Lung (tissue), 12 donors: ENCODE data around the gene CATSPERD. TPM values are rescaled to one million over a fixed set of nuclear protein-coding genes. Genes with fewer than 3 reads are reported as not detected.

Experiments used
- ATAC-seq: fragments of 200-7000 bp; cut with Tn5 transposase; one replicate; pipeline ENCODE4 v1.9.1; 2020; ENCODE audit warnings: moderate number of reproducible peaks; ENCODE audit not compliant: insufficient read depth, low FRiP score
- DNase-seq, 3 donors: peaks; one replicate each; pipeline ENCODE4 v3.0.0-alpha.2; 2013 to 2017
- H3K27ac ChIP-seq, 2 donors: one replicate each; pipeline ENCODE4 v1.5.1; 2013; ENCODE audit warnings: mild to moderate bottlenecking in 2 of 2, moderate library complexity in 2 of 2, control low read depth in 1 of 2, inconsistent platforms in 1 of 2, low read depth in 1 of 2, low read length in 1 of 2
- H3K27me3 ChIP-seq, 3 donors: one replicate each; pipeline ENCODE4 v1.5.1; 2013; ENCODE audit warnings: low read length in 2 of 3; ENCODE audit not compliant: control insufficient read depth in 3 of 3, insufficient read depth in 3 of 3
- H3K36me3 ChIP-seq, 4 donors: one replicate each; pipeline ENCODE4 v1.5.1; 2013; ENCODE audit warnings: low read length in 4 of 4, mild to moderate bottlenecking in 1 of 4, moderate library complexity in 1 of 4; ENCODE audit not compliant: control insufficient read depth in 4 of 4, insufficient read depth in 4 of 4
- H3K4me1 ChIP-seq, 5 donors: one replicate each; pipeline ENCODE4 v1.5.1; 2013; ENCODE audit warnings: low read length in 5 of 5, mild to moderate bottlenecking in 2 of 5, moderate library complexity in 1 of 5; ENCODE audit not compliant: control insufficient read depth in 5 of 5, insufficient read depth in 5 of 5
- H3K4me3 ChIP-seq: one replicate; pipeline ENCODE4 v1.5.1; 2013; ENCODE audit warnings: mild to moderate bottlenecking, control low read depth, moderate library complexity
- H3K9ac ChIP-seq, 2 donors: one replicate each; pipeline ENCODE4 v1.5.1; 2013; ENCODE audit warnings: low read length in 2 of 2, control low read depth in 1 of 2; ENCODE audit not compliant: insufficient read depth in 1 of 2
- H3K9me3 ChIP-seq, 4 donors: one replicate each; pipeline ENCODE4 v1.5.1; 2013; ENCODE audit warnings: low read length in 3 of 4, mild to moderate bottlenecking in 1 of 4, moderate library complexity in 1 of 4; ENCODE audit not compliant: control insufficient read depth in 4 of 4, insufficient read depth in 3 of 4
- WGBS, 2 donors: extraction: QIAGEN DNeasy Blood & Tissue Kit; methylation state at CpG; one replicate each; pipeline ENCODE4 v1.1.7; 2013; 5-methylcytosine and 5-hydroxymethylcytosine counted together
- polyA plus RNA-seq, 2 donors: library from polyadenylated mRNA; stranded (reverse); fragments of 200-250 nt; gene quantifications; one replicate each; pipeline ENCODE4 v1.2.1, GENCODE V29; 2013
- total RNA-seq, 2 donors: library from RNA; depleted of rRNA in 1 of 2; stranded (reverse); fragments of >200 nt in 1 of 2; gene quantifications; one replicate each; pipeline ENCODE4 v1.2.1, GENCODE V29; 2014 to 2021
- TF ChIP-seq, protein P1 (sequence below): IDR thresholded peaks from 2 replicates; pipeline ENCODE4 v1.5.1; 2012; ENCODE audit warnings: mild to moderate bottlenecking; ENCODE audit errors: control extremely low read depth, extremely low read depth
- donor health status: control.
- donor health status: control.
- donor health status: Bipolar disorder and iron deficiency.
- donor health status: healthy.
- donor health status: DM: yes; HTN: yes; CAD: no.

The CATSPERD gene
- total and polyA plus RNA-seq, 4 donors: 8.2 to 11.3 (median 9.2) TPM

DNA sequence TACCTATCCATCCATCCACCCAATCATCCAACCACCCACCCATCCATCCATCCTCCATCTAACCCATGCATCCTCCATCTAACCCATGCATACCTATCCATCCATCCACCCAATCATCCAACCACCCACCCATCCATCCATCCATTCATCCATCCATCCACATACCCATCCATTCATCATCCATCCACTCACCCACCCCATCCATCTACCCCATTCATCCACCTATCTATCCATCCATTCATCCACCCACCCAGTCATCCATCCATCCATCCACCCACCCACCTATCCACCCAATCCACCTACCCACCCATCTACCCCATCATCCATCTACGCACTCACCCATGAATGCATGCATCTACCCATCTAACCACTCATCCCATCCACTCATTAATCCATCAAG, 46.7 kb upstream of the CATSPERD start:
- ATAC-seq: no peak
- 98 to 100% methylated on average over 1 of the region's 1 CpG for WGBS, 2 donors
- peaks cover 0 to 26% (median 3%) of the 10 kb centered on the region in 4 donors for H3K36me3 ChIP-seq
- H3K27me3 ChIP-seq: no peaks in the 10 kb centered on the region
- H3K4me1 ChIP-seq: no peaks in the 10 kb centered on the region
- no peaks in the 10 kb centered on the region for H3K9me3 ChIP-seq
- no peak overlapping the region for H3K27ac ChIP-seq
- H3K4me3 ChIP-seq: no peak overlapping the region
- no peak for DNase-seq
- H3K9ac ChIP-seq: no peak overlapping the region
- TF ChIP-seq, protein P1, sequence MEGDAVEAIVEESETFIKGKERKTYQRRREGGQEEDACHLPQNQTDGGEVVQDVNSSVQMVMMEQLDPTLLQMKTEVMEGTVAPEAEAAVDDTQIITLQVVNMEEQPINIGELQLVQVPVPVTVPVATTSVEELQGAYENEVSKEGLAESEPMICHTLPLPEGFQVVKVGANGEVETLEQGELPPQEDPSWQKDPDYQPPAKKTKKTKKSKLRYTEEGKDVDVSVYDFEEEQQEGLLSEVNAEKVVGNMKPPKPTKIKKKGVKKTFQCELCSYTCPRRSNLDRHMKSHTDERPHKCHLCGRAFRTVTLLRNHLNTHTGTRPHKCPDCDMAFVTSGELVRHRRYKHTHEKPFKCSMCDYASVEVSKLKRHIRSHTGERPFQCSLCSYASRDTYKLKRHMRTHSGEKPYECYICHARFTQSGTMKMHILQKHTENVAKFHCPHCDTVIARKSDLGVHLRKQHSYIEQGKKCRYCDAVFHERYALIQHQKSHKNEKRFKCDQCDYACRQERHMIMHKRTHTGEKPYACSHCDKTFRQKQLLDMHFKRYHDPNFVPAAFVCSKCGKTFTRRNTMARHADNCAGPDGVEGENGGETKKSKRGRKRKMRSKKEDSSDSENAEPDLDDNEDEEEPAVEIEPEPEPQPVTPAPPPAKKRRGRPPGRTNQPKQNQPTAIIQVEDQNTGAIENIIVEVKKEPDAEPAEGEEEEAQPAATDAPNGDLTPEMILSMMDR: no peak

DNA sequence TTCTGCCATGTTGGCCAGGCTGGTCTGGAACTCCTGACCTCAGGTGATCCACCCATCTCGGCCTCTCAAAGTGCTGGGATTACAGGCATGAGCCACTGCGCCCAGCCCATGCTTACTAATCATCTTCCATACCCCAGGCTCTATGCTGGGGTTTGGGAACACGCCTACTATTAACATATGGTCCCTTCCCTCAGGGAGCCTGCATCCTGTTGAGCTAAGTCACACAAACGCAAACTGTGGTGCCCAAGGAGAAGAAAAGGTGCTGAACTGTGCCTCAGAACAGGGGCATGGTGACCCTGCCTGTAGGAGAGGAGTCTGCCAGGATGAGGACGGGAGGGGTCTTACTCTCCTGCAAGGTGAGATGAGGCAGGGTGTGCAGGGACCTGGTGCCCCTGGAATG, 45.7 kb upstream of the CATSPERD start:
- 91 to 92% methylated on average over 5 of the region's 5 CpGs for WGBS, 2 donors
- H3K36me3 ChIP-seq: peaks cover 0 to 16% (median 0%) of the 10 kb centered on the region in 4 donors
- no peaks in the 10 kb centered on the region for H3K27me3 ChIP-seq
- TF ChIP-seq, protein P1: no peak
- H3K27ac ChIP-seq: no peak overlapping the region
- no peak overlapping the region for H3K4me3 ChIP-seq
- H3K9ac ChIP-seq: no peak overlapping the region
- H3K9me3 ChIP-seq: no peaks in the 10 kb centered on the region
- DNase-seq: no peak
- no peak for ATAC-seq
- H3K4me1 ChIP-seq: peaks cover 0 to 7% (median 4%) of the 10 kb centered on the region in 5 donors

DNA sequence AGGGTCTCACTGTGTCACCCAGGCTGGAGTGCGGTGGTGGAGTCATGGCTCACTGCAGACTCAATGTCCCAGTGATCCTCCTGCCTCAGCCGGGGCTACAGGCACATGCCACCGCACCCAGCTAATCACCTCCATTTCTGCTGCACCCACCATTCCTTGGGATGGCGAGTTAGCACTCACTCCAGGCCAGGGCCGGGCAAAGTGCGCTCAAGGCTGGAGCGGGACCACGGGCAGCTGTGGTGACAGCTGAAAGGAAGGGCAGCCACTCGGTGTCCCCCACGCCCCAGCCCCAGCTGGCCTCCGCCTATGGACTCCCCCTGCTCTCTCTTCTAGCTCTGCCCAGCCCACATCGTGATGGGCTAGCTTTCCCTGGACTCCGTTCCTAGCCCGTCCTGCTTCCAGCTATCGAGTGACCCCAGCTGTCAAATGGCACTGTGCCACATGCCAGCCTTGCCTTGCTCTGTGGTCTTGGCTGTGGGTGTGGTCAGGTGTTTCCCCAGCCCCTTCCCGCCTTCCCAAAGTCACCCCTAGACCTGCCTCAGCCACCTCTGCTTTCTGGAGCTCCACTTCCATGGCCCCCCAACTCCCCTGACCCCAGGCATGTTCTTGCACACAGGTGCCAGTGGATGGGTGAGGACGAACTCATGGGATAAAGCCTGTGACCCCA, 44.2 kb upstream of the CATSPERD start:
- Histone ChIP-seq H3K27ac (no peak overlapping the region), H3K9ac (no peak overlapping the region), H3K4me3 (no peak overlapping the region), H3K27me3 (no peaks in the 10 kb centered on the region), H3K4me1 (peaks cover 0 to 11% (median 6%) of the 10 kb centered on the region in 5 donors), H3K36me3 (peaks cover 0 to 11% (median 0%) of the 10 kb centered on the region in 4 donors), H3K9me3 (no peaks in the 10 kb centered on the region)
- DNase-seq (no peak), ATAC-seq (no peak)
- TF ChIP-seq, protein P1: no peak
- WGBS, 2 donors: 83 to 87% methylated on average over 17 of the region's 17 CpGs

DNA sequence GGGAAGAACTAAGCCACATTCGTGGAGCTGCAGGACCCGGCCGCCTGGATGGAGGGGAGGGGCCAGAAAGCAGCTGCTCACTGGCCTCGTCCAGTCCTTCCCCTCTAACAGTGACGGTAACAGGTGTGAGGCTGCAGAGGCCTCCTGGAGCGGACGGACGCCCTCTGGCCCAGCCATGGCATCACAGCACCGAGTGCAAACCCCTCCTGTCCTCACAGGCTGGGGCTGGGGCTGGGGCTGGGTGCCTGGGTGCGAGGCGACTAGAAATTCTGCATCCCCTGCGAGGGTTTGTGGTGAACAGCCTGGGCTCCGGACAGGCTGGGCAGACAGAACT, 43.7 kb upstream of the CATSPERD start:
- Histone ChIP-seq H3K36me3 (peaks cover 0 to 8% (median 0%) of the 10 kb centered on the region in 4 donors), H3K9ac (no peak overlapping the region), H3K9me3 (no peaks in the 10 kb centered on the region), H3K4me1 (peaks cover 0 to 11% (median 6%) of the 10 kb centered on the region in 5 donors), H3K27ac (no peak overlapping the region), H3K4me3 (no peak overlapping the region), H3K27me3 (no peaks in the 10 kb centered on the region)
- TF ChIP-seq, protein P1: no peak
- DNase-seq (no peak), ATAC-seq (no peak)
- 83 to 85% methylated on average over 13 of the region's 13 CpGs for WGBS, 2 donors
